Keratinocyte (primary cell): ENCODE results near the gene REELD1. TPM values are rescaled to one million over a fixed set of nuclear protein-coding genes. Genes with fewer than 3 reads are reported as not detected.

Experiments used
- DNase-seq: peaks from one replicate; pipeline ENCODE4 v3.0.0-alpha.2; 2011; ENCODE audit warnings: low read depth, missing footprints, low spot score
- FAIRE-seq: peaks from 2 replicates; lab custom pipeline; 2011; peaks lifted over from hg19 to GRCh38; lab: Jason Lieb, UNC
- H2AFZ ChIP-seq: 2 replicates; pipeline ENCODE4 v1.6.0; 2012; ENCODE audit warnings: low read length, control low read depth, inconsistent platforms; ENCODE audit not compliant: control insufficient read depth
- H3K27ac ChIP-seq: 2 replicates; pipeline ENCODE4 v1.5.1; 2011; ENCODE audit warnings: low read length; ENCODE audit not compliant: control insufficient read depth, insufficient read depth
- H3K27me3 ChIP-seq: 3 replicates; pipeline ENCODE4 v1.6.0; 2011; ENCODE audit warnings: low read length; ENCODE audit not compliant: control insufficient read depth, insufficient read depth; ENCODE audit errors: extremely low read depth
- H3K36me3 ChIP-seq, 2 experiments: 2 replicates in 1 of 2; 3 replicates in 1 of 2; pipeline ENCODE4 v1.5.1; 2011; ENCODE audit warnings: low read length in 2 of 2, mild to moderate bottlenecking in 1 of 2; ENCODE audit not compliant: control insufficient read depth in 2 of 2, insufficient read depth in 2 of 2; ENCODE audit errors: extremely low read depth in 1 of 2
- H3K4me1 ChIP-seq: 3 replicates; pipeline ENCODE4 v1.5.1; 2011; ENCODE audit warnings: low read length; ENCODE audit not compliant: control insufficient read depth, insufficient read depth; ENCODE audit errors: extremely low read depth
- H3K4me2 ChIP-seq: 3 replicates; pipeline ENCODE4 v1.6.0; 2011; ENCODE audit warnings: low read depth, low read length; ENCODE audit not compliant: control insufficient read depth, insufficient read depth; ENCODE audit errors: extremely low read depth
- H3K4me3 ChIP-seq, 3 experiments: fragments of 200-600 bp in 1 of 3; sonication (generic) in 1 of 3; 2 replicates in 2 of 3; 3 replicates in 1 of 3; pipeline ENCODE4 v1.5.1; 2011 to 2016; ENCODE audit warnings: low read length in 3 of 3, mild to moderate bottlenecking in 3 of 3, control low read depth in 2 of 3, inconsistent platforms in 1 of 3, low read depth in 1 of 3, mixed read lengths in 1 of 3, mixed run types in 1 of 3, moderate library complexity in 1 of 3; ENCODE audit not compliant: control insufficient read depth in 2 of 3, insufficient read depth in 2 of 3; ENCODE audit errors: extremely low read depth in 1 of 3
- H3K79me2 ChIP-seq: 2 replicates; pipeline ENCODE4 v1.6.0; 2012; ENCODE audit warnings: low read length; ENCODE audit not compliant: control insufficient read depth, insufficient read depth
- H3K9ac ChIP-seq: 3 replicates; pipeline ENCODE4 v1.6.0; 2011; ENCODE audit warnings: low read length; ENCODE audit not compliant: control insufficient read depth, insufficient read depth; ENCODE audit errors: extremely low read depth
- H3K9me1 ChIP-seq: 3 replicates; pipeline ENCODE4 v1.6.0; 2011; ENCODE audit warnings: low read length; ENCODE audit not compliant: control insufficient read depth, insufficient read depth; ENCODE audit errors: extremely low read depth
- H3K9me3 ChIP-seq: 2 replicates; pipeline ENCODE4 v1.5.1; 2012; ENCODE audit warnings: low read depth, low read length; ENCODE audit not compliant: control insufficient read depth
- H4K20me1 ChIP-seq: 3 replicates; pipeline ENCODE4 v1.6.0; 2011; ENCODE audit warnings: low read length; ENCODE audit not compliant: control insufficient read depth, insufficient read depth; ENCODE audit errors: extremely low read depth
- CTCF ChIP-seq, 3 experiments: IDR thresholded peaks in 1 of 3; conservative IDR thresholded peaks in 1 of 3; optimal IDR thresholded peaks in 1 of 3; 2 replicates in 2 of 3; 3 replicates in 1 of 3; pipeline versions ENCODE3 to v1.5.1; 2011; ENCODE audit warnings: low read length in 3 of 3, mild to moderate bottlenecking in 3 of 3, moderate library complexity in 2 of 3, control low read depth in 1 of 3, inconsistent platforms in 1 of 3; ENCODE audit not compliant: insufficient read depth in 2 of 3; ENCODE audit errors: extremely low read depth in 1 of 3
- EZH2 ChIP-seq: IDR thresholded peaks from one replicate; pipeline ENCODE4 v1.6.1; 2012; ENCODE audit warnings: inconsistent platforms, mild to moderate bottlenecking, low read length, moderate library complexity
- dilution Hi-C: fragments of 300-500 bp; cut with MboI; formaldehyde crosslinking; loops from one replicate; pipeline ENCODE4 v1.7.0; 2020; ENCODE audit warnings: low sequenced_read_pairs; ENCODE audit not compliant: extremely low pct_ligation_motif_present
- polyA plus RNA-seq, 5 experiments: library from polyadenylated mRNA; depleted of rRNA in 3 of 5; stranded (reverse) in 3 of 5; stranded (forward) in 1 of 5; unstranded in 1 of 5; fragments of >200 nt; gene quantifications; 1 replicate in 1 of 5; 2 replicates in 3 of 5; 3 replicates in 1 of 5; pipeline versions ENCODE4 v1.2.1 to v1.2.3, GENCODE V29; 2011 to 2012; ENCODE audit warnings: missing spikeins in 2 of 5, low read depth in 1 of 5, low replicate concordance in 1 of 5

The REELD1 gene
- polyA plus RNA-seq, 1 donor (not counting 4 experiments of a cell fraction or from before 2014, with no cell fraction given): not detected

- no peaks in the 10 kb centered on the region for H3K79me2 ChIP-seq
- no peaks in the 10 kb centered on the region for H3K9me3 ChIP-seq
- dilution Hi-C loops: no loop called here
- no peaks in the 10 kb centered on the region for H3K9me1 ChIP-seq
- no peaks in the 10 kb centered on the region for H3K27me3 ChIP-seq
- no peak overlapping the region for H3K4me3 ChIP-seq
- FAIRE-seq: no peak
- H3K36me3 ChIP-seq: no peaks in the 10 kb centered on the region
- H4K20me1 ChIP-seq: no peaks in the 10 kb centered on the region
- H3K4me2 ChIP-seq: no peak overlapping the region
- no peak overlapping the region for H3K27ac ChIP-seq
- TF ChIP-seq CTCF (optimal IDR thresholded peaks at IDR 0.05 in 1 of 3, IDR thresholded peaks at IDR 0.05 in 1 of 3, conservative IDR thresholded peaks at IDR 0.05 in 1 of 3; ENCODE audit: extremely low read depth in 1 of 3, insufficient read depth in 2 of 3, low read length in 3 of 3) (no peak), EZH2 (no peak)
- H3K9ac ChIP-seq: no peak overlapping the region
- no peak overlapping the region for H2AFZ ChIP-seq
- H3K4me1 ChIP-seq: peaks cover 15% of the 10 kb centered on the region
- DNase-seq: no peak
These were observed 29.5 kb downstream of the REELD1 start for GRCh38 chr4:146243883-146244277.

DNA sequence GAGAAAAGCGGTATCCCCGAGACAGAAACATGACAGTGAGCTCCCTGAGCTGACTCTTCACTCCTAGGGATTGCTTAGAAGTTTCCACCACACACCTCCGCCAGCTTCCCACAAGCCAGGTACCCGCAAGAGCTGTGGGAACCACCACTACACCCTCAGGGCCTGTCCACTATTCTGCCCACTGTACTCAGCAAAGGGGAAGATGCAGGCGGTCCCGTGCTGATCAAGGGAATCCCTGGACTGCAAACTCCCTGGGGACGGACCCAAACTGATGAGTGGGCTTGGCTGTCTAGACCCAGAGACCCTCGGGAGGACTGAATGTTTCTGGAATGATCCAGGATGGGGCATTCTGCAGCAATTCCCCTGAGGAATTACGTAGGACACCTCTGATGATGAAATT, 30.2 kb downstream of the REELD1 start:
- DNase-seq (no peak), FAIRE-seq (no peak)
- H2AFZ ChIP-seq: no peak overlapping the region
- no peaks in the 10 kb centered on the region for H3K9me1 ChIP-seq
- H3K27ac ChIP-seq: no peak overlapping the region
- H4K20me1 ChIP-seq: no peaks in the 10 kb centered on the region
- no peak overlapping the region for H3K4me2 ChIP-seq
- no peak overlapping the region for H3K9ac ChIP-seq
- H3K4me1 ChIP-seq: peaks cover 15% of the 10 kb centered on the region
- H3K27me3 ChIP-seq: no peaks in the 10 kb centered on the region
- no peaks in the 10 kb centered on the region for H3K36me3 ChIP-seq
- no peaks in the 10 kb centered on the region for H3K79me2 ChIP-seq
- dilution Hi-C loops: no loop called here
- TF ChIP-seq EZH2: no peak
- TF ChIP-seq CTCF (optimal IDR thresholded peaks at IDR 0.05 in 1 of 3, IDR thresholded peaks at IDR 0.05 in 1 of 3, conservative IDR thresholded peaks at IDR 0.05 in 1 of 3; ENCODE audit: extremely low read depth in 1 of 3, insufficient read depth in 2 of 3, low read length in 3 of 3): no peak
- H3K4me3 ChIP-seq: no peak overlapping the region
- no peaks in the 10 kb centered on the region for H3K9me3 ChIP-seq
